Left colon (tissue), 2 donors: Measurements from ENCODE around the gene IQCK. TPM values are rescaled to one million over a fixed set of nuclear protein-coding genes. Genes with fewer than 3 reads are reported as not detected.

Source experiments
- ATAC-seq: fragments of 200-7000 bp; cut with Tn5 transposase; one replicate; pipeline ENCODE4 v1.9.1; 2020; ENCODE audit warnings: mild to moderate bottlenecking, moderate library complexity
- DNase-seq, 2 donors: peaks; one replicate each; pipeline ENCODE4 v3.0.0-alpha.2; 2020
- intact Hi-C, 2 donors: fragments of 100-400 bp; cut with DNase I in 1 of 2; cut with micrococcal nuclease in 1 of 2; formaldehyde crosslinking; loops; one replicate each; pipeline versions ENCODE4 v1.11.2 to v1.14.0; 2022; cut with DNase I, micrococcal nuclease
- total RNA-seq, 2 donors: library from RNA; stranded (reverse); fragmentation: NEBNext Ultra II Directional; extraction: Animal tissue kit (Norgen Biotek cat#: 25700); gene quantifications; one replicate each; pipeline ENCODE4 v1.2.1, GENCODE V29; 2021
- donor health status: DM: no; HTN: no; CAD: no.
- donor health status: DM: yes; HTN: yes; CAD: no.

IQCK gene
- total RNA-seq, 2 donors from 2014 or later = 11.0 to 13.8 TPM

- ATAC-seq (no peak), DNase-seq (no peak)
- intact Hi-C loops = no loop called here
Observed at GRCh38 chr16:19812986-19813385, 94.9 kb downstream of the IQCK start.

GRCh38 chr16:19815418-19815817 lies 97.3 kb downstream of the IQCK start:
- DNase-seq = no peak
- intact Hi-C loops = no loop called here
- ATAC-seq = no peak

DNA sequence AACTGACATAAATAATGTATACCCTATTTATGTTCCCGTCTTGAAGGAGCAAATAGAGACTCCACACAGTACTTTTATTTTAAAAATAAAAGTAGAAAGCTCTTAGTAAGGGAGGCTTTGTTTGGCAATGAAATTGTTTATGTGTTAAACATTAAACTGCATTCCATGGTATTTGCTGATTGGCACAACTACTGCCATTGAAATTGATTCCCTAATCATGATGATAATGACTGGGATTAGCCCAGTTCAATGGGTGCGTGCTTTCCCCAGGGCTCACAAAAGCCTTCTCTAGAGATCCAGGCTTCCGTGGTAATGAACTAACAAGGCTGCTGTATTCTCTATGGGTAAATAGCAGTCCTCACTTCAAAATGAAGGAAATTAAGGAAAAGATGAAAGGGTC lies 99.1 kb downstream of the IQCK start:
- no peak for DNase-seq
- ATAC-seq = no peak
- intact Hi-C loops = no loop called here

- intact Hi-C loops = no loop called here
- no peak for ATAC-seq
- DNase-seq = no peak
Observed at GRCh38 chr16:19817875-19818274, 99.8 kb downstream of the IQCK start.

GRCh38 chr16:19822533-19822932 lies 104.5 kb downstream of the IQCK start:
- ATAC-seq (no peak), DNase-seq (no peak)
- intact Hi-C loops = no loop called here

DNA sequence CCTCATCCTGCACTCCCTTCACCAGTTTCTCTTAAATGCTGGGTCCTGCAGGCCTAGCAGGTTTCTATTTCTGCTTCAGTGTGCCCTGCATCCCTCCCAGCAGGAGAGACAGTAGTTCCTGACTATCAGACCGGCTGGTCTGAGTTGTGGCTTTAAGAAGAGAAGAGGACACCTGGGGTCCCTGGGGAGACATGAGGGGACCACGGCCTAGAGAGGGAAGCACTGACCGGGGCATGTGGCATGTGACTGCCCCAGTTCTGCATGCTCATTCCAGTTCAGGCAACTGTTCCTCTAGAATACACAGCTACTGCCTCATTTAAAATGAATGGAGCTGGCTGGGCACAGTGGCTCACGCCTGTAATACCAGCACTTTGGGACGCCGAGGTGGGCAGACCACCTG lies 105.3 kb downstream of the IQCK start:
- intact Hi-C loops = no loop called here
- no peak for DNase-seq
- ATAC-seq = no peak

- intact Hi-C loops = no loop called here
- DNase-seq = no peak
- ATAC-seq = no peak
Observed at GRCh38 chr16:19824216-19824615, 106.1 kb downstream of the IQCK start.

- ATAC-seq (peak; percentile 92), DNase-seq (peak in 1 of 2 donors; percentile 11)
- intact Hi-C loops = no loop called here
Observed at GRCh38 chr16:19829844-19830692, 112.0 kb downstream of the IQCK start.

DNA sequence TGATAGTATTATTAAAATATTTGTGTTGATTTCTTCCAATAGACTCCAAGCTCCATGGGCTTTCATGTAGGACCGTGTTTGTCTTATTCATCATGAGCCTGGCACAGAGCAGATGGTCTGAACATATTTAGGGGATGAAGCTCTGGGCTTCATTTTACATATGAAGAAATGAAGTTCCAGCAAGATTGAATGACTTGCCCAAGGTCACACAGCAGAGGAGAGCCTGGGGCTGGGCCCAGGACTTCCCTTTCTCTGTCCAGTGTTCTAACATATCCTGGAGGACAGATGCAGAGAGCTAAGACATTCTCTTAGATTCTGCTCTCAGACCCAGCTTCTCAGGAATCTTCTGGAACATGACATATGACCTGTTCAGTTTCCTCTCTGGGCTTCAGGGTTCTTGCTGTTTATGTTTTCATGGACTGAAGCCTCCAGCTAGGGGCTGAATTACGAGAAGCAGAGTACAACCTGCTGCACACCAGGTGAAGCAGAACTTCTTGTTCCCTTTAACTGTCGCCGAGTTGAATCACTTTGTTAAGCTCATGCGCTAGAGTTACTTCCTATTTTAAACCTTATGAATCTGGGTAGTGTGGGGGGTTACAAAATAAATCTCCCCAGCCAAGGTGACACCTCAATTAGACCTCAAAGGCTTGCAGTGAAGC lies 113.0 kb downstream of the IQCK start:
- intact Hi-C loops = no loop called here
- ATAC-seq (no peak), DNase-seq (no peak)

- ATAC-seq (no peak), DNase-seq (no peak)
- intact Hi-C loops = no loop called here
Observed at GRCh38 chr16:19831678-19832077, 113.6 kb downstream of the IQCK start.

DNA sequence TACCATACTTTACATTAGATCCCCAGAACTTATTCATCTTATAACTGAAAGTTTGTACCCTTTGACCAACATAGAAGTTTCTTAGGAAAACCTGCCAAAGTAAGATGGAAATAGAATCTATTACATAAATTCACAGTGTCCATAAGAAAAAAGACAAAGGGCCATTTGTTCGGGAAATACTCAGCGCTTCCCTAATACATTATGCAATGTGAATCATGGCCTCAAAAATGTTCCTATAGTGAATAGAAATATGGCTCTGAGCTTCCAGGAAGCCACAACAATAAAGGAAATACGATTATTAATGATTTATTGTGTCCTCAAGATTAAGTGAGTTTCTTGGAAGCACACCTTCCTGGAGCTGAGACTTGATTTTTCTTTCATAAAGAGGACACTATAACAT lies 115.1 kb downstream of the IQCK start:
- ATAC-seq = no peak
- intact Hi-C loops = no loop called here
- DNase-seq = no peak

DNA sequence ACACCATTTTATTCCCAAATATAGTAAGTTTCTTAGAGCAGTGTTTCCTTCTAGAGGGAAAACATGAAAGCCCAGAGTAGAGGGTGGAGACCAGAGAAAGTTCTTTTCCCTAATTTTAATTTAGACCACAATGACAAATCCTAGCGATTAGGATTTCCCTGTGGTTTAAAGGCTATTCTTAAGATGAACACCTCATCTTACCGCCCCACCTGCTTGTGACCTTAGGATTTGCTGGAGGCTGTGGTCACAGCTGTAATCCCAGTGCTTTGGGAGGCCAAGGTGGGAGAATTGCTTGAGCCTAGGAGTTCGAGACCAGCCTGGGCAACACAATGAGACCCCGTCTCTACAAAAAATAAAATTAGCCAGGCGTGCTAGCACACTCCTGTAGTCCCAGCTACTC lies 115.5 kb downstream of the IQCK start:
- DNase-seq (no peak), ATAC-seq (no peak)
- intact Hi-C loops = no loop called here

DNA sequence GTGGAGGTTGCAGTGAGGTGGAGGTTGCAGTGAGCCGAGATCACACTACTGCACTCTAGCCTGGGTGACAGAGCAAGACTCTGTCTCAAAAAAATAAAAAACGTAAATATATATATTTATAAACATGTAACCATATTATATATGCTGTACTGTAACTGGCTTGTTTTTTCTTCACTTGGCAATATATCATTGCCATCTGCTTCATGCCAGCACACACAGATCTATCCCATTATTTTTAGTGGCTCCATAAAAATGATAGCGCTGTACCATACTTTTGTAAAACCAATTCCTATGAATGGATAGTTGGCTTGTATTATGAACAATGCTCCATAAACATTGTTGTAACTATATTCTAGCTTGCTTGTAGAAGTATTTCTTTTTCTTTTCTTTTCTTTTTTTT lies 117.1 kb downstream of the IQCK start:
- DNase-seq (no peak), ATAC-seq (no peak)
- intact Hi-C loops = no loop called here

GRCh38 chr16:19835968-19836421 lies 117.9 kb downstream of the IQCK start:
- ATAC-seq (no peak), DNase-seq (no peak)
- intact Hi-C loops = no loop called here

- ATAC-seq (no peak), DNase-seq (no peak)
- intact Hi-C loops = no loop called here
Observed at GRCh38 chr16:19837331-19837980, 119.4 kb downstream of the IQCK start.

GRCh38 chr16:19837984-19838707 lies 120.1 kb downstream of the IQCK start:
- ATAC-seq (no peak), DNase-seq (no peak)
- intact Hi-C loops = no loop called here

DNA sequence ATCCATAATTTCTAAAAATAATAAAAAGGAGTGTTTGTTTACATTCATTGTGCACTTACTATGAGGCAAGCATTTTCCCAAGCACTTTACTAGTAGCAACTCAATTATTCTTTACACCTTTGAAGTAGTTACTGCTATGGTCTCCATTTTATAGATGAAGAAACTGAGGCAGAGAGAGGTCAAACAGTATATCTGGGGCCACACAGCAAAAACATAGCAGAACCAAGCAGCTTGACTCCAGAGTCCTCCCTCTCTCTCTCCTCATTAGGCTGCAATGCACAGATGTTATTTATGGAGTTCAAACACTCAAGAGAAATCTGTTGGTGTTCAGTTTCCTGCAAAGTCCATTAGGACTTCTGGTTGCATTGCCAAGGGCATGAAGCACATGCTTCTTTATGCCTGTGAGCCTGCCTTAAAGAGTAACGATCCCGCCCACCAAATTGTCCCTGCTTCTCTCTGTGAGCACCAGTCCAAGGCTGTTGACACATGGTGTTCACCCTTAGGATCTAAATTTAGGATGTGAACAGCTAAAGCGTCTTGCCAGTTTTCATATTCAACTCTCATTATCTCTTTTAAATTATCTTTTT lies 122.5 kb downstream of the IQCK start:
- DNase-seq = no peak
- intact Hi-C loops = no loop called here
- ATAC-seq = no peak

- DNase-seq (no peak), ATAC-seq (no peak)
- intact Hi-C loops = no loop called here
Observed at GRCh38 chr16:19841184-19841583, 123.1 kb downstream of the IQCK start.
